Measurements from ENCODE around the gene ZNF415.

Gene ZNF415

GRCh38 chr19:53094754-53095575, 37.7 kb downstream of the ZNF415 start:
- no peak for TF ChIP-seq CTCF (IDR thresholded peaks at IDR 0.05; ENCODE audit: low read depth, low read length, missing control alignments)
- no peak for DNase-seq (ENCODE audit: low read depth)
- in situ Hi-C loops (cut with HindIII; ENCODE audit: low sequenced_read_pairs), result no loop called here
- no peak overlapping the region for H3K4me3 ChIP-seq (ENCODE audit: low read depth, low read length)

- no peak overlapping the region for H3K4me3 ChIP-seq (ENCODE audit: low read depth, low read length)
- in situ Hi-C loops (cut with HindIII; ENCODE audit: low sequenced_read_pairs), result no loop called here
- no peak for DNase-seq (ENCODE audit: low read depth)
- no peak for TF ChIP-seq CTCF (IDR thresholded peaks at IDR 0.05; ENCODE audit: low read depth, low read length, missing control alignments)
Observed at GRCh38 chr19:53092723-53093122, 40.0 kb downstream of the ZNF415 start.

GRCh38 chr19:53091413-53092254, 41.1 kb downstream of the ZNF415 start:
- in situ Hi-C loops (cut with HindIII; ENCODE audit: low sequenced_read_pairs), result no loop called here
- TF ChIP-seq CTCF (IDR thresholded peaks at IDR 0.05; ENCODE audit: low read depth, low read length, missing control alignments), result no peak
- H3K4me3 ChIP-seq (ENCODE audit: low read depth, low read length), result no peak overlapping the region
- no peak for DNase-seq (ENCODE audit: low read depth)

GRCh38 chr19:53088091-53088490, 44.6 kb downstream of the ZNF415 start:
- H3K4me3 ChIP-seq (ENCODE audit: low read depth, low read length), result no peak overlapping the region
- DNase-seq (ENCODE audit: low read depth), result no peak
- in situ Hi-C loops (cut with HindIII; ENCODE audit: low sequenced_read_pairs), result no loop called here
- no peak for TF ChIP-seq CTCF (IDR thresholded peaks at IDR 0.05; ENCODE audit: low read depth, low read length, missing control alignments)

DNA sequence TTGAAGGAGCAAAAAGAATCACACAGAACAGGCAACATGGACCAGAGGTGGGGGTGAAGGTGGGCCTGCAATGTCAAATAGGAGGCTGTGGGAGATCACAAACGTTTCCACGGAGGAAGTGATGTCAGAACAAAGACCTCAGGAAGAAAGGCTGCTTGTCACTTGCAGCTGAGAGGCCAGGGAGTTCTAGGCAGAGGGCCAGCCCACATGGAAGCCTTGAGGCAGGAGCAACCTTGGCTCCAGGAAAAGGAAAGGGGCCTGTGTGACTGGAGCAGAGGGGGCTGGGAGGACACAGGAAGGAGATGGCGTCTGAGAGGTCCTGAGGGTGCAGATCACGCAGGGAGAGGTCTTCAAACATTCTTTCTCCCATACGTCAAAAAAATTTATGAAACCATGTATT, 45.8 kb downstream of the ZNF415 start:
- H3K4me3 ChIP-seq (ENCODE audit: low read depth, low read length), result no peak overlapping the region

More for the DNA sequence above, 45.8 kb downstream of the ZNF415 start:
- in situ Hi-C loops (cut with HindIII; ENCODE audit: low sequenced_read_pairs), result no loop called here
- no peak for DNase-seq (ENCODE audit: low read depth)
- TF ChIP-seq CTCF (IDR thresholded peaks at IDR 0.05; ENCODE audit: low read depth, low read length, missing control alignments), result no peak
